GM12891 (cell line): ENCODE data around the gene NRDE2.

Source experiments
- DNase-seq: peaks from one replicate; pipeline ENCODE4 v3.0.0; 2011; ENCODE audit warnings: low spot score; ENCODE audit not compliant: insufficient read length
- FAIRE-seq: peaks from 2 replicates; lab custom pipeline; 2011; peaks lifted over from hg19 to GRCh38; lab: Jason Lieb, UNC
- PAX5 ChIP-seq: IDR thresholded peaks from 2 replicates; pipeline ENCODE4 v1.6.1; 2011; ENCODE audit warnings: low read length, moderate library complexity, mild to moderate bottlenecking; ENCODE audit not compliant: insufficient read depth, severe bottlenecking
- POLR2A ChIP-seq: IDR thresholded peaks from 2 replicates; pipeline ENCODE4 v1.6.1; 2011; ENCODE audit warnings: low read depth, low read length, control low read depth
- POLR2AphosphoS5 ChIP-seq: IDR thresholded peaks from 2 replicates; pipeline ENCODE4 v1.6.1; 2011; ENCODE audit warnings: low read depth, low read length, control low read depth
- POU2F2 ChIP-seq: IDR thresholded peaks from 2 replicates; pipeline ENCODE4 v1.6.1; 2011; ENCODE audit warnings: low read depth, mild to moderate bottlenecking, control low read depth, low read length, moderate library complexity
- SPI1 ChIP-seq: IDR thresholded peaks from 2 replicates; pipeline ENCODE4 v1.6.1; 2011; ENCODE audit warnings: low read depth, low read length, control low read depth
- TAF1 ChIP-seq: IDR thresholded peaks from 2 replicates; pipeline ENCODE4 v1.6.1; 2011; ENCODE audit warnings: low read depth, low read length, control low read depth

Gene NRDE2

GRCh38 chr14:90276646-90277367, 54.9 kb downstream of the NRDE2 start:
- FAIRE-seq: no peak
- no peak for DNase-seq
- TF ChIP-seq POLR2A: no peak
- TF ChIP-seq POU2F2: no peak
- no peak for TF ChIP-seq SPI1
- TF ChIP-seq TAF1: no peak

- TF ChIP-seq PAX5 (no peak), SPI1 (no peak), POU2F2 (no peak), TAF1 (no peak), POLR2AphosphoS5 (no peak), POLR2A (no peak)
- DNase-seq: no peak
- no peak for FAIRE-seq
These were observed 55.9 kb downstream of the NRDE2 start for GRCh38 chr14:90275820-90276219.

- FAIRE-seq: no peak
- no peak for DNase-seq
- TF ChIP-seq TAF1 (no peak), POLR2AphosphoS5 (no peak), PAX5 (no peak), SPI1 (no peak)
These were observed 56.3 kb downstream of the NRDE2 start for GRCh38 chr14:90275458-90275814.

- TF ChIP-seq POLR2AphosphoS5 (peak; percentile 67; the same call in 1 of the 2 replicates), TAF1 (no peak), PAX5 (no peak), SPI1 (no peak), POU2F2 (no peak), POLR2A (no peak; the same call in 1 of the 2 replicates)
- FAIRE-seq (no peak), DNase-seq (no peak)
These were observed 56.8 kb downstream of the NRDE2 start for GRCh38 chr14:90274808-90275457.

GRCh38 chr14:90274019-90274418, 57.7 kb downstream of the NRDE2 start:
- DNase-seq: no peak
- TF ChIP-seq POLR2AphosphoS5 (no peak; the same call in 1 of the 2 replicates), TAF1 (no peak), POLR2A (peak; percentile 55)
- no peak for FAIRE-seq

GRCh38 chr14:90273532-90273931, 58.2 kb downstream of the NRDE2 start:
- TF ChIP-seq POLR2AphosphoS5 (no peak), TAF1 (no peak), POLR2A (no peak), PAX5 (no peak), SPI1 (no peak), POU2F2 (no peak)
- DNase-seq (no peak), FAIRE-seq (no peak)

- TF ChIP-seq TAF1 (no peak), PAX5 (no peak), POLR2AphosphoS5 (no peak), SPI1 (no peak)
- no peak for FAIRE-seq
- DNase-seq: no peak
These were observed 59.2 kb downstream of the NRDE2 start for GRCh38 chr14:90272523-90272922.

GRCh38 chr14:90268420-90268819, 63.3 kb downstream of the NRDE2 start:
- DNase-seq (no peak), FAIRE-seq (no peak)

GRCh38 chr14:90266441-90267154, 65.1 kb downstream of the NRDE2 start:
- TF ChIP-seq POU2F2 (no peak), POLR2AphosphoS5 (0 out of 2 replicates have a peak, but pooled peaks have one; percentile 18)
- FAIRE-seq (no peak), DNase-seq (no peak)

More at GRCh38 chr14:90268420-90268819, 63.3 kb downstream of the NRDE2 start:
- TF ChIP-seq POU2F2: no peak
- no peak for TF ChIP-seq TAF1
- TF ChIP-seq POLR2A: no peak
- TF ChIP-seq POLR2AphosphoS5: no peak
- no peak for TF ChIP-seq PAX5
- no peak for TF ChIP-seq SPI1

- TF ChIP-seq POU2F2 (no peak), PAX5 (no peak), POLR2AphosphoS5 (no peak), SPI1 (no peak), POLR2A (no peak), TAF1 (no peak)
- DNase-seq (no peak), FAIRE-seq (no peak)
These were observed 67.8 kb downstream of the NRDE2 start for GRCh38 chr14:90263748-90264449.
